DOHH2 (cell line): ENCODE results near the gene MLLT10.

Source experiments
- H3F3A ChIP-seq: fragments of 200-600 bp; sonication (generic), shearing (Covaris generic); 2 replicates; pipeline ENCODE4 v1.6.0; 2016; ENCODE audit warnings: antibody characterized with exemption, mild to moderate bottlenecking; ENCODE audit not compliant: control insufficient read depth, insufficient read depth
- H3K27ac ChIP-seq: fragments of 200-600 bp; sonication (generic); 2 replicates; pipeline ENCODE4 v1.5.1; 2014; ENCODE audit warnings: low read depth, mild to moderate bottlenecking, low read length, moderate library complexity
- H3K27me3 ChIP-seq: fragments of 200-600 bp; sonication (generic); 2 replicates; pipeline ENCODE4 v1.6.1; 2014; ENCODE audit warnings: mild to moderate bottlenecking, low read length, mixed read lengths; ENCODE audit not compliant: control insufficient read depth
- H3K36me3 ChIP-seq: fragments of 200-600 bp; sonication (generic); 2 replicates; pipeline ENCODE4 v1.6.1; 2014; ENCODE audit warnings: mild to moderate bottlenecking, low read length, moderate library complexity, mixed read lengths; ENCODE audit not compliant: control insufficient read depth
- H3K4me1 ChIP-seq: fragments of 200-600 bp; sonication (generic); 2 replicates; pipeline ENCODE4 v1.6.1; 2014; ENCODE audit warnings: mild to moderate bottlenecking, low read length, mixed read lengths; ENCODE audit not compliant: control insufficient read depth
- H3K4me2 ChIP-seq: fragments of 200-600 bp; sonication (generic); 2 replicates; pipeline ENCODE4 v1.6.0; 2014; ENCODE audit warnings: mild to moderate bottlenecking, low read length, moderate library complexity
- H3K4me3 ChIP-seq: fragments of 200-600 bp; sonication (generic); 2 replicates; pipeline ENCODE4 v1.5.1; 2014; ENCODE audit warnings: mild to moderate bottlenecking, low read length, mixed read lengths
- H3K79me2 ChIP-seq: fragments of 200-600 bp; sonication (generic); 2 replicates; pipeline ENCODE4 v1.6.1; 2014; ENCODE audit warnings: mild to moderate bottlenecking, low read length, mixed read lengths; ENCODE audit not compliant: control insufficient read depth
- H3K9me2 ChIP-seq: fragments of 200-600 bp; sonication (generic); replicated peaks from 2 replicates; pipeline ENCODE4 v1.6.1; 2014; ENCODE audit warnings: mild to moderate bottlenecking, low read length, mixed read lengths; ENCODE audit not compliant: control insufficient read depth
- H3K9me3 ChIP-seq: fragments of 200-600 bp; sonication (generic); 2 replicates; pipeline ENCODE4 v1.6.1; 2014; ENCODE audit warnings: antibody characterized with exemption, low read length, mixed read lengths; ENCODE audit not compliant: control insufficient read depth, insufficient read depth
- H4K20me1 ChIP-seq: fragments of 200-600 bp; sonication (generic); 2 replicates; pipeline ENCODE4 v1.6.0; 2014; ENCODE audit warnings: low read depth, mild to moderate bottlenecking, antibody characterized with exemption, low read length, moderate library complexity; ENCODE audit not compliant: control insufficient read depth, insufficient read depth
- CTCF ChIP-seq: fragments of 200-600 bp; sonication (generic); IDR thresholded peaks from one replicate; pipeline ENCODE4 v1.5.1; 2014; ENCODE audit warnings: antibody characterized with exemption, mild to moderate bottlenecking, low read depth, low read length; ENCODE audit not compliant: poor library complexity, severe bottlenecking
- EZH2phosphoT487 ChIP-seq: fragments of 200-600 bp; sonication (generic); IDR thresholded peaks from 2 replicates; pipeline ENCODE4 v1.6.1; 2017; ENCODE audit warnings: borderline replicate concordance, mild to moderate bottlenecking, antibody characterized with exemption, low read length, moderate library complexity, mixed read lengths

MLLT10 gene

GRCh38 chr10:21508706-21509331, 25.2 kb upstream of the MLLT10 start:
- Histone ChIP-seq H3K4me2 (no peak overlapping the region), H3K4me3 (no peak overlapping the region), H3K79me2 (no peaks in the 10 kb centered on the region), H3K27ac (no peak overlapping the region), H4K20me1 (no peaks in the 10 kb centered on the region), H3K4me1 (no peaks in the 10 kb centered on the region), H3K36me3 (no peaks in the 10 kb centered on the region), H3K9me3 (no peaks in the 10 kb centered on the region), H3F3A (no peaks in the 10 kb centered on the region), H3K27me3 (peaks cover 47% of the 10 kb centered on the region), H3K9me2 (no peaks in the 10 kb centered on the region)
- TF ChIP-seq EZH2phosphoT487 (no peak), CTCF (no peak)

GRCh38 chr10:21509341-21510240, 24.4 kb upstream of the MLLT10 start:
- Histone ChIP-seq H3K27me3 (peaks cover 47% of the 10 kb centered on the region), H3F3A (no peaks in the 10 kb centered on the region), H4K20me1 (no peaks in the 10 kb centered on the region), H3K4me3 (no peak overlapping the region), H3K9me2 (no peaks in the 10 kb centered on the region), H3K27ac (no peak overlapping the region), H3K79me2 (no peaks in the 10 kb centered on the region), H3K9me3 (no peaks in the 10 kb centered on the region), H3K4me1 (no peaks in the 10 kb centered on the region), H3K36me3 (no peaks in the 10 kb centered on the region), H3K4me2 (no peak overlapping the region)
- TF ChIP-seq EZH2phosphoT487: no peak
- no peak for TF ChIP-seq CTCF

- Histone ChIP-seq H3K27me3 (peaks cover 55% of the 10 kb centered on the region), H3K36me3 (no peaks in the 10 kb centered on the region), H3K4me3 (no peak overlapping the region), H3K9me2 (no peaks in the 10 kb centered on the region), H3K9me3 (no peaks in the 10 kb centered on the region), H3K4me2 (no peak overlapping the region), H3F3A (no peaks in the 10 kb centered on the region), H4K20me1 (no peaks in the 10 kb centered on the region), H3K4me1 (no peaks in the 10 kb centered on the region), H3K79me2 (no peaks in the 10 kb centered on the region), H3K27ac (no peak overlapping the region)
- TF ChIP-seq EZH2phosphoT487: no peak
- no peak for TF ChIP-seq CTCF
Observed at GRCh38 chr10:21510241-21511094, 23.6 kb upstream of the MLLT10 start.
